ENCODE data around the gene OVOL1.

The OVOL1 gene

GRCh38 chr11:65779669-65779918 is 7.3 kb upstream of the OVOL1 start:
- H3K4me3 ChIP-seq (ENCODE audit: low read depth, low read length), result peak overlapping the region; percentile 52
- no peak for TF ChIP-seq POLR2A (IDR thresholded peaks at IDR 0.05; ENCODE audit: extremely low read depth, insufficient read length)
- TF ChIP-seq MYC (IDR thresholded peaks at IDR 0.05; ENCODE audit: low read depth, low read length), result no peak
- no peak for TF ChIP-seq MAX (IDR thresholded peaks at IDR 0.05; ENCODE audit: low read depth, low read length)
- TF ChIP-seq, protein P1, sequence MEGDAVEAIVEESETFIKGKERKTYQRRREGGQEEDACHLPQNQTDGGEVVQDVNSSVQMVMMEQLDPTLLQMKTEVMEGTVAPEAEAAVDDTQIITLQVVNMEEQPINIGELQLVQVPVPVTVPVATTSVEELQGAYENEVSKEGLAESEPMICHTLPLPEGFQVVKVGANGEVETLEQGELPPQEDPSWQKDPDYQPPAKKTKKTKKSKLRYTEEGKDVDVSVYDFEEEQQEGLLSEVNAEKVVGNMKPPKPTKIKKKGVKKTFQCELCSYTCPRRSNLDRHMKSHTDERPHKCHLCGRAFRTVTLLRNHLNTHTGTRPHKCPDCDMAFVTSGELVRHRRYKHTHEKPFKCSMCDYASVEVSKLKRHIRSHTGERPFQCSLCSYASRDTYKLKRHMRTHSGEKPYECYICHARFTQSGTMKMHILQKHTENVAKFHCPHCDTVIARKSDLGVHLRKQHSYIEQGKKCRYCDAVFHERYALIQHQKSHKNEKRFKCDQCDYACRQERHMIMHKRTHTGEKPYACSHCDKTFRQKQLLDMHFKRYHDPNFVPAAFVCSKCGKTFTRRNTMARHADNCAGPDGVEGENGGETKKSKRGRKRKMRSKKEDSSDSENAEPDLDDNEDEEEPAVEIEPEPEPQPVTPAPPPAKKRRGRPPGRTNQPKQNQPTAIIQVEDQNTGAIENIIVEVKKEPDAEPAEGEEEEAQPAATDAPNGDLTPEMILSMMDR (IDR thresholded peaks at IDR 0.05; ENCODE audit: low read depth, low read length), result no peak
- no peak for DNase-seq (ENCODE audit: low read depth)

DNA sequence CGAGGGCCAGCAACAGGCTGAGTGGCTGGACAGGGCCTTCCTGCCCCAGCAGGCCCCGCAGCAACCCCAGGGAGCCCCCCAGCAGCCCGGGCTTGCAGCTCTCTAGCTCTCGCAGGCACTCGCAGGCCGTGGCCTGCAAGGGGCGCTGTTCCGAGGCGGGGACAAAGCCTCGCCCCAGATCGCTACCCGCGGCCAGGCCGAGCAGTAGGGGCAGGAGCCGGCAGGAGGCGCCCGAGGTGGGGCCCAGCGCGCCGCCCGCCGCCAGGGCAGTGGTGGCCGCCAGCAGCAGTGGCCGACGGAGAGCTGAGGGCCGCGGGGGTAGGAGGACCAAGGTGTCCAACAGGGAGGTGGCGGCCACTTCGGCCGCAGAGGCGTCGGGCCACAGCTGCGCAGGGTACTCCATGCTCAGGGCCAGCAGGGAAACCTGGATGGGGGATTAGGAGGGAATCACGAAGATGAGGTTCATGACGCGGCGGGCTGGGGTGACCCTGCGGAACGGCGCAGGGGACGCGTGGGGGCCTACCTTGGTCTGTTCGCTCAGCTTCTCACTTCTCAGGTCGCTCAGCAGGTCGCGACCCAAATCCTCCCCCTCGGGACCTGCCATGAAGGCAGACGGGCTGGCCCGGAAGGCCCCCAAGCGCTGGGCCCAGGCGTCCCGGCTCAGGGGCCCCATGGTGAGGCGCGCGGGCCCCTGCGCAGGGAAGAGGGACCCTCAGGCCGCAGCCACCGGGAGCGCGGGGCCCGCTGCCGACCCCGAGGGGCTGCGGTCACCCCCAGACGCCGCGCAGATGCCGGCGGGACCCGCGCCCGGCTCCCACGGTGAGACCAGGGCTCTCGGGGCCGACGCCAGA is 6.7 kb upstream of the OVOL1 start:
- DNase-seq (ENCODE audit: low read depth), result peak; percentile 90
- TF ChIP-seq, protein P1 (IDR thresholded peaks at IDR 0.05; ENCODE audit: low read depth, low read length), result peak; percentile 88
- TF ChIP-seq MYC (IDR thresholded peaks at IDR 0.05; ENCODE audit: low read depth, low read length) (peak; percentile 75), MAX (IDR thresholded peaks at IDR 0.05; ENCODE audit: low read depth, low read length) (peak; percentile 73), POLR2A (IDR thresholded peaks at IDR 0.05; ENCODE audit: extremely low read depth, insufficient read length) (no peak)
- H3K4me3 ChIP-seq (ENCODE audit: low read depth, low read length), result peak overlapping the region; percentile 82

DNA sequence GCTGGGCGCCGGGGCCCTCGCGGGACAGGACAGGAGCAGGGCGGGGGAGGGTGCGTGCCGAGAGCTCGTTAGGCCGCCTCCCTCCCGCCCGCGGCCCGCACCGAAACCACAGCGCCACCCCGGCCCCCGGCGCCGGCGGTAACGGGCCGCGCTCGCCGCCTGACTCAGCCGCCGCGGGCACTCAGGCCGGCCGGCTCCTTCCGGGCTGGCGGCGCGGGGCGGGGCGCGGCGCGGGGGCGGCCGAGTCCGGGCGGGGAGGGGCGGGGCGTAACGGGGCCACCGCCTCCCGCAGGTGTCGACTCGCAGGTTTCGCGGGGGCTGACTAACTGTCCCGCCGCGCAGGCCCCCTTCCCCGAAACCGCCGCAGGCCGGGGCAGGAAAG is 6.1 kb upstream of the OVOL1 start, which contains the start of gene AP5B1:
AP5B1 (minus strand) TSS at position 207 of the 382 bp plus-strand sequence. CDS start 385 bp downstream, outside the sequence.
- peak; percentile 77 for DNase-seq (ENCODE audit: low read depth)
- TF ChIP-seq, protein P1 (IDR thresholded peaks at IDR 0.05; ENCODE audit: low read depth, low read length), result no peak
- TF ChIP-seq POLR2A (IDR thresholded peaks at IDR 0.05; ENCODE audit: extremely low read depth, insufficient read length), result peak; percentile 73
- H3K4me3 ChIP-seq (ENCODE audit: low read depth, low read length), result peak within 1 kb of the TSS; percentile 82

DNA sequence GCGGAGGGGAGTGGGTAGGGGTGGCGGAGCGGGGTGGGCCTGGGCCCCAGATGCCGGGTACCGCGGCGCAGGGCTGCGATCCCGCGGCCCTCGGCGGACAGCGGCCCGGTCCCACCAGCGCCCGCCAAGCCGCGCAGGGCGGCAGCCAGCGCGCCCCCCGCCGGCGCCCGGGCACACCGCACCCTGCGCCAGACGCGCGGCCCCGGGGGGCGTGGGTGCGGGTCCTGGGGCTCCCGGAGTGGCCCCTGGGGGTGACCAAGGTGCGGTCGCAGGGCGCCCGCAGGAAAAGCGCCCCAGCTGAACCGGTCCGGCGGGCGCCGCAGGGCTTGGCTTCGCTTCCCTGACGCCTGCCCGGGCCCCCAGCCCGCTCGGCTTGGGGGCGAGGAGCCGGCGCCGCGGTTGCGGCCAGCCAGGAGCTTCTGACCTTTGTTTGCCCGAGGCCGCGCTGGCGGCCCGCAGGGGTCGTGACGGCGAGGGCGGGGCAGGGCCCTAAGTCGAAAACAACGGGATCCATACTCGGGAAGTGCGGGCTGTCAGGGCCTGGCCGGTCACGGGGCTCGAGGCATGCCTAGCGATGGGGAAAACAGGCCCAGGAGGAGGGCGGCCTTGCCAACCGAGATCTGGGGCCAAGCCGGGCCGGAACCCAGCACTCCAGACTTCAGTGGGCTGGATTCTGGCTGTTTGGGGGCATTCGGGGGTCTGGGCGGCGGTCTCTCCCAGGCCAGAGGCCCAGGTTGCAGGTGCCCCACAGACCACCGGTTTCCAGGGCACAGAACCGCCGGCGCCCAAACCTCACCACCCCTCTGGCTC is 5.5 kb upstream of the OVOL1 start:
- H3K4me3 ChIP-seq (ENCODE audit: low read depth, low read length), result no peak overlapping the region
- TF ChIP-seq POLR2A (IDR thresholded peaks at IDR 0.05; ENCODE audit: extremely low read depth, insufficient read length) (no peak), MAX (IDR thresholded peaks at IDR 0.05; ENCODE audit: low read depth, low read length) (no peak)
- TF ChIP-seq, protein P1 (IDR thresholded peaks at IDR 0.05; ENCODE audit: low read depth, low read length), result peak; percentile 7
- DNase-seq (ENCODE audit: low read depth), result no peak

GRCh38 chr11:65781962-65782815 is 4.7 kb upstream of the OVOL1 start:
- TF ChIP-seq MAX (IDR thresholded peaks at IDR 0.05; ENCODE audit: low read depth, low read length) (no peak), MYC (IDR thresholded peaks at IDR 0.05; ENCODE audit: low read depth, low read length) (no peak), POLR2A (IDR thresholded peaks at IDR 0.05; ENCODE audit: extremely low read depth, insufficient read length) (no peak)
- TF ChIP-seq, protein P1 (IDR thresholded peaks at IDR 0.05; ENCODE audit: low read depth, low read length), result no peak
- DNase-seq (ENCODE audit: low read depth), result no peak
- H3K4me3 ChIP-seq (ENCODE audit: low read depth, low read length), result no peak overlapping the region
